HS-27A (cell line): ENCODE measurements around the gene METTL27.
"Not testable (repeated sequence)": the region's sequence is repeated elsewhere in the genome, so short reads cannot be mapped to it uniquely, and the experiment has no call there.

ENCODE experiments used
- DNase-seq: peaks from one replicate; pipeline ENCODE4 v3.0.0-alpha.2; 2012; ENCODE audit warnings: low read depth, missing footprints

METTL27 gene

GRCh38 chr7:73842067-73842976, at the start of gene METTL27:
Gene METTL27 (minus strand): TSS chr7:73842516. CDS start chr7:73842140, 376 bp downstream.
- peak; percentile 56 for DNase-seq

GRCh38 chr7:73891178-73891885, 49.0 kb upstream of the METTL27 start:
- DNase-seq = no peak

- DNase-seq = no peak
Observed at GRCh38 chr7:73890555-73891147, 48.3 kb upstream of the METTL27 start.

GRCh38 chr7:73888959-73889358, 46.6 kb upstream of the METTL27 start:
- no peak for DNase-seq

- no peak for DNase-seq
Observed at GRCh38 chr7:73887762-73888161, 45.4 kb upstream of the METTL27 start.

GRCh38 chr7:73885975-73886798, 43.9 kb upstream of the METTL27 start:
- DNase-seq = no peak

GRCh38 chr7:73885433-73885974, 43.2 kb upstream of the METTL27 start:
- no peak for DNase-seq

GRCh38 chr7:73884867-73885422, 42.6 kb upstream of the METTL27 start:
- not testable (repeated sequence) for DNase-seq

- DNase-seq = no peak
Observed at GRCh38 chr7:73882047-73882402, 39.7 kb upstream of the METTL27 start.

- DNase-seq = no peak
Observed at GRCh38 chr7:73881352-73882046, 39.2 kb upstream of the METTL27 start.

- DNase-seq = no peak
Observed at GRCh38 chr7:73880755-73881328, 38.5 kb upstream of the METTL27 start.

- DNase-seq = no peak
Observed at GRCh38 chr7:73879977-73880681, 37.8 kb upstream of the METTL27 start.

- no peak for DNase-seq
Observed at GRCh38 chr7:73876973-73877372, 34.7 kb upstream of the METTL27 start.

GRCh38 chr7:73876361-73876760, 34.0 kb upstream of the METTL27 start:
- DNase-seq = no peak

GRCh38 chr7:73872056-73872908, 30.0 kb upstream of the METTL27 start:
- DNase-seq = no peak

- no peak for DNase-seq
Observed at GRCh38 chr7:73871163-73872011, 29.1 kb upstream of the METTL27 start.

GRCh38 chr7:73870041-73870492, 27.8 kb upstream of the METTL27 start:
- DNase-seq = no peak
